Natural killer cell (primary cell): ENCODE measurements around the gene PPFIBP2. TPM values are rescaled to one million over a fixed set of nuclear protein-coding genes. Genes with fewer than 3 reads are reported as not detected.

Experiments used
- ATAC-seq, 3 donors: fragments of 150-1000 bp in 2 of 3; fragments of 200-7000 bp in 1 of 3; cut with Tn5 transposase; 1 replicate in 1 of 3; 2 replicates in 2 of 3; pipeline ENCODE4 v1.10.0; 2021; ENCODE audit warnings: mild to moderate bottlenecking in 2 of 3, moderate library complexity in 2 of 3
- DNase-seq, 2 donors: peaks; one replicate each; pipeline versions ENCODE4 v3.0.0 to v3.0.0-alpha.2; 2013 to 2021; ENCODE audit warnings: mixed read lengths in 1 of 2
- H3K27ac ChIP-seq: one replicate; pipeline ENCODE4 v1.5.1; 2013; ENCODE audit warnings: mild to moderate bottlenecking, low read length
- H3K27me3 ChIP-seq: one replicate; pipeline ENCODE4 v1.6.1; 2013; ENCODE audit warnings: low read length; ENCODE audit not compliant: control insufficient read depth, insufficient read depth
- H3K36me3 ChIP-seq: one replicate; pipeline ENCODE4 v1.6.1; 2013; ENCODE audit warnings: low read length; ENCODE audit not compliant: control insufficient read depth, insufficient read depth
- H3K4me1 ChIP-seq: one replicate; pipeline ENCODE4 v1.6.1; 2013; ENCODE audit warnings: low read length; ENCODE audit not compliant: control insufficient read depth, insufficient read depth
- H3K4me3 ChIP-seq: one replicate; pipeline ENCODE4 v1.5.1; 2013; ENCODE audit warnings: low read length
- H3K9me3 ChIP-seq: one replicate; pipeline ENCODE4 v1.6.1; 2013; ENCODE audit warnings: low read length; ENCODE audit not compliant: control insufficient read depth, insufficient read depth
- H3K27ac Mint-ChIP-seq, 2 donors: one replicate each; pipeline ENCODE4 v1.8.0; 2022; ENCODE audit warnings: mild to moderate bottlenecking in 2 of 2, mixed read lengths in 2 of 2, moderate library complexity in 1 of 2
- H3K27me3 Mint-ChIP-seq, 2 donors: one replicate each; pipeline ENCODE4 v1.8.0; 2022; ENCODE audit warnings: low read depth in 2 of 2, mixed read lengths in 2 of 2
- H3K36me3 Mint-ChIP-seq: one replicate; pipeline ENCODE4 v1.8.0; 2022; ENCODE audit warnings: mixed read lengths
- H3K4me1 Mint-ChIP-seq, 2 donors: one replicate each; pipeline ENCODE4 v1.8.0; 2022; ENCODE audit warnings: mixed read lengths in 2 of 2
- H3K4me3 Mint-ChIP-seq: one replicate; pipeline ENCODE4 v1.8.0; 2022; ENCODE audit warnings: mild to moderate bottlenecking, moderate library complexity, mixed read lengths
- H3K9me3 Mint-ChIP-seq, 2 donors: one replicate each; pipeline ENCODE4 v1.8.0; 2022; ENCODE audit warnings: mixed read lengths in 2 of 2
- WGBS: methylation state at CpG from one replicate; pipeline ENCODE4 v1.1.7; 2013; ENCODE audit warnings: missing lambda C conversion rate; ENCODE audit not compliant: insufficient coverage; 5-methylcytosine and 5-hydroxymethylcytosine counted together
- intact Hi-C: fragments of 100-400 bp; cut with micrococcal nuclease; formaldehyde crosslinking; loops from one replicate; pipeline ENCODE4 v1.14.2; 2022
- total RNA-seq, 4 donors: library from RNA; stranded (reverse); fragments of 120-200 nt in 1 of 4; gene quantifications; one replicate each; pipeline versions ENCODE4 v1.2.3 to v1.2.4, GENCODE V29; 2013 to 2022
- TF ChIP-seq, protein P1 (sequence below): fragments of 200-600 bp; IDR thresholded peaks from one replicate; pipeline ENCODE4 v1.8.0; 2022; ENCODE audit warnings: antibody characterized with exemption

Gene PPFIBP2
- total RNA-seq, 3 donors from 2014 or later (not counting 1 experiment from before 2014, with no cell fraction given) = 15.1 to 23.7 (median 23.1) TPM

DNA sequence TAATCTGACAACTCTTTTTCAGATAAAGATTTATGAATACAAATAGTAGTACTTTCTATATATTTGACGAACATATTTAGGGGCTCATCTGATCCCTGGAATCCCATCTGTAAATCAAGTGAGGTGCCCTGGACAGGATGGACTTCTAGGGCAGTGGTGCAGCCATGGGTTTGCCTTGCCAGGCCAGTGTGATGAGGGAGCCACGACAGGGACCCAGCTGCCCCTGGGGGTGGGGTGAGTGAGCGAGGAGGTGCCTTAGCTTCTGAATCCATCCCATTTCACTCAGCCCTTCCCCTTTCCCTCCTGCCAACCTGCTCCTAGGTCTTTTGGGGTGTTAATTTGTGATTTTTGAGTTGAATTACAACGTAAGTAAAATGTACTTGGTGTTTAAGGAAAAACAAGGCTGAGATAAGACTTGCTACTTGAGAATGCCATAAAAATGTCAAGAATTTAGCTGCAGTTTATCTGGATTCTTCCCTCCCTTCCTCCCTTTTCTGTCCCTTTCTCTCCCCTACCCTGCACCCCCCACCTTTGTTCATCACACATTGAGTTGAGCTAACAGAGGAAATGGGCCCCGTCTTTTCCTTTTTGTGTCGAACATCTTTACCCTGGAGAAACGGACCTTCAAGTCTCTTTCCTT, 60.8 kb downstream of the PPFIBP2 start:
- TF ChIP-seq, protein P1, sequence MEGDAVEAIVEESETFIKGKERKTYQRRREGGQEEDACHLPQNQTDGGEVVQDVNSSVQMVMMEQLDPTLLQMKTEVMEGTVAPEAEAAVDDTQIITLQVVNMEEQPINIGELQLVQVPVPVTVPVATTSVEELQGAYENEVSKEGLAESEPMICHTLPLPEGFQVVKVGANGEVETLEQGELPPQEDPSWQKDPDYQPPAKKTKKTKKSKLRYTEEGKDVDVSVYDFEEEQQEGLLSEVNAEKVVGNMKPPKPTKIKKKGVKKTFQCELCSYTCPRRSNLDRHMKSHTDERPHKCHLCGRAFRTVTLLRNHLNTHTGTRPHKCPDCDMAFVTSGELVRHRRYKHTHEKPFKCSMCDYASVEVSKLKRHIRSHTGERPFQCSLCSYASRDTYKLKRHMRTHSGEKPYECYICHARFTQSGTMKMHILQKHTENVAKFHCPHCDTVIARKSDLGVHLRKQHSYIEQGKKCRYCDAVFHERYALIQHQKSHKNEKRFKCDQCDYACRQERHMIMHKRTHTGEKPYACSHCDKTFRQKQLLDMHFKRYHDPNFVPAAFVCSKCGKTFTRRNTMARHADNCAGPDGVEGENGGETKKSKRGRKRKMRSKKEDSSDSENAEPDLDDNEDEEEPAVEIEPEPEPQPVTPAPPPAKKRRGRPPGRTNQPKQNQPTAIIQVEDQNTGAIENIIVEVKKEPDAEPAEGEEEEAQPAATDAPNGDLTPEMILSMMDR = no peak
- DNase-seq (no peak), ATAC-seq (no peak)
- Mint-ChIP-seq H3K36me3 (no peaks in the 10 kb centered on the region), H3K9me3 (no peaks in the 10 kb centered on the region), H3K27ac (no peak overlapping the region), H3K27me3 (peaks cover 3 to 33% of the 10 kb centered on the region in 2 donors), H3K4me3 (no peak overlapping the region), H3K4me1 (peaks cover 31 to 45% of the 10 kb centered on the region in 2 donors)
- H3K4me3 ChIP-seq = no peak overlapping the region
- no peak overlapping the region for H3K27ac ChIP-seq
- H3K9me3 ChIP-seq = no peaks in the 10 kb centered on the region
- peaks cover 24% of the 10 kb centered on the region for H3K4me1 ChIP-seq
- no peaks in the 10 kb centered on the region for H3K27me3 ChIP-seq
- intact Hi-C loops = no loop called here
- no peaks in the 10 kb centered on the region for H3K36me3 ChIP-seq
- 80% methylated on average over 4 of the region's 7 CpGs for WGBS

GRCh38 chr11:7575841-7576725, 62.3 kb downstream of the PPFIBP2 start:
- H3K9me3 Mint-ChIP-seq = no peaks in the 10 kb centered on the region
- no peak overlapping the region for H3K4me3 ChIP-seq
- no peaks in the 10 kb centered on the region for H3K36me3 Mint-ChIP-seq
- no peak overlapping the region for H3K4me3 Mint-ChIP-seq
- no peaks in the 10 kb centered on the region for H3K36me3 ChIP-seq
- intact Hi-C loops = no loop called here
- H3K4me1 ChIP-seq = peaks cover 24% of the 10 kb centered on the region
- no peaks in the 10 kb centered on the region for H3K27me3 ChIP-seq
- H3K9me3 ChIP-seq = no peaks in the 10 kb centered on the region
- 38% methylated on average over 10 of the region's 11 CpGs for WGBS
- H3K27ac ChIP-seq = no peak overlapping the region
- peak in 1 of 2 donors; percentile 29 for DNase-seq
- peak overlapping the region in 1 of 2 donors; percentile 82 for H3K27ac Mint-ChIP-seq
- peaks cover 31 to 45% of the 10 kb centered on the region in 2 donors for H3K4me1 Mint-ChIP-seq
- no peak for ATAC-seq
- H3K27me3 Mint-ChIP-seq = peaks cover 3 to 33% of the 10 kb centered on the region in 2 donors
- TF ChIP-seq, protein P1 = no peak

DNA sequence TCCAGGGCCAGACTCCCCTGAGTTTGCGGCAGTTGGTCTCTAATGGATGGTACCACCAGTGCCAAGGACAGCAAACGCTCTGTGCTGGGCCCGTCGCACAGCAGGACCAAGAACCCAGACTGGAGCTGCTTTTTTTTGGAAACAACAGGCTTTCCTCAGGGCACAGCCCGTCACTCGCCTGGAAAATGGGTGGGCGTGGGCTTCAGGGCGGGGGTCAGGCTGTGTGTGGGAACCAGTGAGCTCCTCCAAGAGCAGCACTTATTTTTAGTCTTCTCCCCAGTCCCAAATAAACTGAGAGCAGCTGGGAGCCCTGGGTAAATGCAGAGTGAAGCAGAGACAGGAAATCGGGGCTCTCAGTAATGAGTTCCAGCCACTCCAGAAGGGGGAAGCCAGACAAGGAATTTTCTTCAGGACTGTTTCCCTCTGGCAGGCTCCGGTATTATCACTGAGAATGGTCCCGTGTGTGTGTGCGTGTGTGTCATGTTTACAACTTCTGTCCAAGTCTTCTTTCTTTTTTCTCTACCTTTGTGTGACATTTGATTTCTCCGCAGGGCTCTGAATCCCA, 63.0 kb downstream of the PPFIBP2 start:
- Mint-ChIP-seq H3K9me3 (no peaks in the 10 kb centered on the region), H3K27me3 (peaks cover 3 to 33% of the 10 kb centered on the region in 2 donors), H3K36me3 (no peaks in the 10 kb centered on the region), H3K27ac (peak overlapping the region in 1 of 2 donors; percentile 82), H3K4me1 (peaks cover 31 to 41% of the 10 kb centered on the region in 2 donors), H3K4me3 (no peak overlapping the region)
- Histone ChIP-seq H3K27me3 (no peaks in the 10 kb centered on the region), H3K4me3 (no peak overlapping the region), H3K36me3 (no peaks in the 10 kb centered on the region), H3K4me1 (peaks cover 24% of the 10 kb centered on the region), H3K9me3 (no peaks in the 10 kb centered on the region), H3K27ac (no peak overlapping the region)
- intact Hi-C loops = no loop called here
- WGBS = 71% methylated on average over 13 of the region's 13 CpGs
- ATAC-seq (no peak), DNase-seq (no peak)
- TF ChIP-seq, protein P1 = no peak
